Activated T-cell treated with anti-CD3 and anti-CD28 coated beads for 4 hours (primary cell): ENCODE results near the gene DNAJC15.
"Not testable (repeated sequence)": the region's sequence is repeated elsewhere in the genome, so short reads cannot be mapped to it uniquely, and the experiment has no call there.

Source experiments
- DNase-seq: peaks from one replicate; pipeline ENCODE4 v3.0.0-alpha.2; 2020

Gene DNAJC15

GRCh38 chr13:43023289-43023963 is at the start of gene DNAJC15:
DNAJC15 (plus strand) TSS chr13:43023586; CDS start chr13:43023627, 41 bp downstream.
- DNase-seq: peak; percentile 71

- DNase-seq: no peak
Observed at GRCh38 chr13:42976066-42976465, 47.3 kb upstream of the DNAJC15 start.

GRCh38 chr13:42977219-42977659 is 46.1 kb upstream of the DNAJC15 start:
- DNase-seq: no peak

GRCh38 chr13:42981317-42981716 is 42.1 kb upstream of the DNAJC15 start:
- DNase-seq: no peak

- DNase-seq: no peak
Observed at GRCh38 chr13:42981853-42982252, 41.5 kb upstream of the DNAJC15 start.

GRCh38 chr13:42984026-42984425 is 39.4 kb upstream of the DNAJC15 start:
- no peak for DNase-seq

- DNase-seq: no peak
Observed at GRCh38 chr13:42984691-42985090, 38.7 kb upstream of the DNAJC15 start.

- DNase-seq: no peak
Observed at GRCh38 chr13:42985312-42986175, 37.8 kb upstream of the DNAJC15 start.

- DNase-seq: no peak
Observed at GRCh38 chr13:42986176-42986574, 37.2 kb upstream of the DNAJC15 start.

GRCh38 chr13:42990291-42991232 is 32.8 kb upstream of the DNAJC15 start:
- DNase-seq: no peak

- DNase-seq: not testable (repeated sequence)
Observed at GRCh38 chr13:42991233-42991897, 32.0 kb upstream of the DNAJC15 start.

- peak; percentile 72 for DNase-seq
Observed at GRCh38 chr13:42991898-42992763, 31.3 kb upstream of the DNAJC15 start, which contains the start of gene EPSTI1. EPSTI1 (minus strand) TSS chr13:42992241; CDS start chr13:42992165, 76 bp downstream.

GRCh38 chr13:42992764-42993122 is 30.6 kb upstream of the DNAJC15 start:
- peak; percentile 11 for DNase-seq

GRCh38 chr13:42994878-42995277 is 28.5 kb upstream of the DNAJC15 start:
- no peak for DNase-seq

GRCh38 chr13:42996584-42996983 is 26.8 kb upstream of the DNAJC15 start:
- no peak for DNase-seq

GRCh38 chr13:42997381-42997780 is 26.0 kb upstream of the DNAJC15 start:
- no peak for DNase-seq

- no peak for DNase-seq
Observed at GRCh38 chr13:42999491-42999890, 23.9 kb upstream of the DNAJC15 start.

GRCh38 chr13:43000676-43001075 is 22.7 kb upstream of the DNAJC15 start:
- DNase-seq: no peak

GRCh38 chr13:43002021-43002420 is 21.4 kb upstream of the DNAJC15 start:
- DNase-seq: no peak

GRCh38 chr13:43003010-43003409 is 20.4 kb upstream of the DNAJC15 start:
- DNase-seq: no peak

- DNase-seq: no peak
Observed at GRCh38 chr13:43003729-43004128, 19.7 kb upstream of the DNAJC15 start.
